Activated T-helper 1 cell treated with anti-CD3 and anti-CD28 coated beads, Interleukin-12 subunit alpha, Interleukin-12 subunit beta, Interleukin-2, Interleukin-4 antibody, amounts not matched to agents 30 ng/mL and 10 ng/mL and 1 ng/mL, durations not matched to agents 14 hours and 24 hours and 36 hours (primary cell): ENCODE data around the gene TAB2. TPM values are rescaled to one million over a fixed set of nuclear protein-coding genes. Genes with fewer than 3 reads are reported as not detected.

Source experiments
- DNase-seq: peaks from one replicate; pipeline ENCODE4 v3.0.0; 2021; ENCODE audit warnings: low spot score
- H3K27ac Mint-ChIP-seq: one replicate; pipeline ENCODE4 v1.8.0; 2021; ENCODE audit warnings: mild to moderate bottlenecking, mixed read lengths
- H3K27me3 Mint-ChIP-seq: one replicate; pipeline ENCODE4 v1.8.0; 2022; ENCODE audit warnings: mild to moderate bottlenecking, moderate library complexity, mixed read lengths; ENCODE audit not compliant: insufficient read depth
- H3K36me3 Mint-ChIP-seq: one replicate; pipeline ENCODE4 v1.8.0; 2021; ENCODE audit warnings: low read depth, mixed read lengths
- H3K4me1 Mint-ChIP-seq: one replicate; pipeline ENCODE4 v1.8.0; 2021; ENCODE audit warnings: low read depth, mixed read lengths
- H3K4me3 Mint-ChIP-seq: one replicate; pipeline ENCODE4 v1.8.0; 2021; ENCODE audit warnings: mild to moderate bottlenecking, moderate library complexity, mixed read lengths
- H3K9me3 Mint-ChIP-seq: one replicate; pipeline ENCODE4 v1.8.0; 2021; ENCODE audit warnings: mixed read lengths
- intact Hi-C: fragments of 100-400 bp; cut with micrococcal nuclease; formaldehyde crosslinking; loops from one replicate; pipeline ENCODE4 v1.15.1; 2024
- total RNA-seq: library from RNA; stranded (reverse); gene quantifications from 2 replicates; pipeline ENCODE4 v1.2.3, GENCODE V29; 2022

Gene TAB2
- total RNA-seq, 1 donor from 2014 or later = 157 TPM

GRCh38 chr6:149448821-149449453, 131.4 kb downstream of the TAB2 start:
- Mint-ChIP-seq H3K36me3 (peaks cover 26% of the 10 kb centered on the region), H3K4me1 (peaks cover 5% of the 10 kb centered on the region), H3K9me3 (no peaks in the 10 kb centered on the region), H3K27ac (no peak overlapping the region), H3K27me3 (no peaks in the 10 kb centered on the region), H3K4me3 (no peak overlapping the region)
- intact Hi-C loops = no loop called here
- DNase-seq = no peak

- DNase-seq = no peak
- Mint-ChIP-seq H3K27ac (no peak overlapping the region), H3K4me1 (peaks cover 8% of the 10 kb centered on the region), H3K4me3 (no peak overlapping the region), H3K36me3 (peaks cover 26% of the 10 kb centered on the region), H3K9me3 (no peaks in the 10 kb centered on the region), H3K27me3 (no peaks in the 10 kb centered on the region)
- intact Hi-C loops = no loop called here
Measured at GRCh38 chr6:149449831-149450678, 132.5 kb downstream of the TAB2 start.

GRCh38 chr6:149450679-149451375, 133.3 kb downstream of the TAB2 start:
- intact Hi-C loops = no loop called here
- peaks cover 6% of the 10 kb centered on the region for H3K4me1 Mint-ChIP-seq
- H3K9me3 Mint-ChIP-seq = no peaks in the 10 kb centered on the region

GRCh38 chr6:149451376-149452036, 134.0 kb downstream of the TAB2 start:
- intact Hi-C loops = no loop called here
- no peak for DNase-seq
- no peaks in the 10 kb centered on the region for H3K9me3 Mint-ChIP-seq
- H3K36me3 Mint-ChIP-seq = peaks cover 28% of the 10 kb centered on the region
- no peaks in the 10 kb centered on the region for H3K27me3 Mint-ChIP-seq
- no peak overlapping the region for H3K27ac Mint-ChIP-seq
- H3K4me3 Mint-ChIP-seq = no peak overlapping the region
- peaks cover 6% of the 10 kb centered on the region for H3K4me1 Mint-ChIP-seq

More at GRCh38 chr6:149450679-149451375, 133.3 kb downstream of the TAB2 start:
- H3K4me3 Mint-ChIP-seq = no peak overlapping the region
- no peaks in the 10 kb centered on the region for H3K27me3 Mint-ChIP-seq
- DNase-seq = no peak
- H3K27ac Mint-ChIP-seq = no peak overlapping the region
- H3K36me3 Mint-ChIP-seq = peaks cover 28% of the 10 kb centered on the region

GRCh38 chr6:149452037-149452939, 134.8 kb downstream of the TAB2 start:
- DNase-seq = no peak
- peaks cover 27% of the 10 kb centered on the region for H3K36me3 Mint-ChIP-seq
- H3K27me3 Mint-ChIP-seq = no peaks in the 10 kb centered on the region
- H3K4me1 Mint-ChIP-seq = peaks cover 6% of the 10 kb centered on the region
- H3K4me3 Mint-ChIP-seq = no peak overlapping the region
- intact Hi-C loops = no loop called here
- H3K27ac Mint-ChIP-seq = no peak overlapping the region
- H3K9me3 Mint-ChIP-seq = no peaks in the 10 kb centered on the region

- no peaks in the 10 kb centered on the region for H3K27me3 Mint-ChIP-seq
- no peak overlapping the region for H3K27ac Mint-ChIP-seq
- H3K36me3 Mint-ChIP-seq = peaks cover 35% of the 10 kb centered on the region
- no peaks in the 10 kb centered on the region for H3K9me3 Mint-ChIP-seq
- no peak overlapping the region for H3K4me3 Mint-ChIP-seq
- peaks cover 18% of the 10 kb centered on the region for H3K4me1 Mint-ChIP-seq
- intact Hi-C loops = loop anchor here (2.0 kb wide), 1 partner anchor 63 kb away; no protein-coding TSS in a partner anchor
- DNase-seq = no peak
Measured at GRCh38 chr6:149453597-149454345, 136.3 kb downstream of the TAB2 start.

- intact Hi-C loops = loop anchor here (2.0 kb wide), 1 partner anchor 62 kb away; no protein-coding TSS in a partner anchor
- H3K27ac Mint-ChIP-seq = no peak overlapping the region
- no peak overlapping the region for H3K4me3 Mint-ChIP-seq
- H3K4me1 Mint-ChIP-seq = peaks cover 24% of the 10 kb centered on the region
- no peaks in the 10 kb centered on the region for H3K9me3 Mint-ChIP-seq
- no peaks in the 10 kb centered on the region for H3K27me3 Mint-ChIP-seq
- H3K36me3 Mint-ChIP-seq = peaks cover 36% of the 10 kb centered on the region
- no peak for DNase-seq
Measured at GRCh38 chr6:149454346-149454848, 136.9 kb downstream of the TAB2 start.

- DNase-seq = no peak
- Mint-ChIP-seq H3K9me3 (no peaks in the 10 kb centered on the region), H3K4me3 (no peak overlapping the region), H3K36me3 (peaks cover 33% of the 10 kb centered on the region), H3K4me1 (peaks cover 24% of the 10 kb centered on the region), H3K27ac (peak overlapping the region; percentile 8), H3K27me3 (no peaks in the 10 kb centered on the region)
- intact Hi-C loops = loop anchor here (2.0 kb wide), 1 partner anchor 62 kb away; no protein-coding TSS in a partner anchor
Measured at GRCh38 chr6:149455031-149455732, 137.7 kb downstream of the TAB2 start.

- no peak overlapping the region for H3K4me3 Mint-ChIP-seq
- DNase-seq = no peak
- no peaks in the 10 kb centered on the region for H3K9me3 Mint-ChIP-seq
- no peaks in the 10 kb centered on the region for H3K27me3 Mint-ChIP-seq
- H3K4me1 Mint-ChIP-seq = peaks cover 24% of the 10 kb centered on the region
- intact Hi-C loops = no loop called here
- H3K36me3 Mint-ChIP-seq = peaks cover 36% of the 10 kb centered on the region
- H3K27ac Mint-ChIP-seq = no peak overlapping the region
Measured at GRCh38 chr6:149456311-149457021, 139.0 kb downstream of the TAB2 start.

GRCh38 chr6:149457316-149457884, 139.9 kb downstream of the TAB2 start:
- intact Hi-C loops = no loop called here
- Mint-ChIP-seq H3K36me3 (peaks cover 40% of the 10 kb centered on the region), H3K4me1 (peaks cover 24% of the 10 kb centered on the region), H3K4me3 (no peak overlapping the region), H3K27ac (peak overlapping the region; percentile 40), H3K9me3 (no peaks in the 10 kb centered on the region), H3K27me3 (no peaks in the 10 kb centered on the region)
- DNase-seq = no peak
